WTC11 (cell line): ENCODE results near the gene PPP1R36. TPM values are rescaled to one million over a fixed set of nuclear protein-coding genes. Genes with fewer than 3 reads are reported as not detected.

ENCODE experiments used
- ATAC-seq: fragments of 200-7000 bp; cut with Tn5 transposase; 2 replicates; pipeline ENCODE4 v1.10.0; 2021; ENCODE audit warnings: mild to moderate bottlenecking, moderate library complexity
- CTCF ChIA-PET: fragments of 300-600 bp; sonication (Branson Sonifier 250); formaldehyde crosslinking; loops from one replicate; lab custom pipeline; 2021; ENCODE audit warnings: antibody characterized with exemption; lab: Charles Lee
- POLR2A ChIA-PET: fragments of 350-600 bp; sonication (Branson Sonifier 250); formaldehyde crosslinking; loops from one replicate; lab custom pipeline; 2021; ENCODE audit warnings: antibody characterized with exemption; lab: Charles Lee
- DNase-seq: peaks from one replicate; pipeline ENCODE4 v3.0.0; 2021; ENCODE audit warnings: low spot score
- H3K27ac Mint-ChIP-seq: 2 replicates; pipeline ENCODE4 v1.8.0; 2021; ENCODE audit warnings: mixed read lengths
- H3K27me3 Mint-ChIP-seq: 2 replicates; pipeline ENCODE4 v1.8.0; 2021; ENCODE audit warnings: low read depth, mild to moderate bottlenecking, moderate library complexity, mixed read lengths
- H3K36me3 Mint-ChIP-seq: 2 replicates; pipeline ENCODE4 v1.8.0; 2021; ENCODE audit warnings: mixed read lengths
- H3K4me1 Mint-ChIP-seq: 2 replicates; pipeline ENCODE4 v1.8.0; 2022; ENCODE audit warnings: mixed read lengths
- H3K4me3 Mint-ChIP-seq: 2 replicates; pipeline ENCODE4 v1.8.0; 2021; ENCODE audit warnings: mild to moderate bottlenecking, moderate library complexity, mixed read lengths
- H3K9me3 Mint-ChIP-seq: 2 replicates; pipeline ENCODE4 v1.8.0; 2021; ENCODE audit warnings: mixed read lengths
- AR ChIP-seq: fragments of 250-450 bp; sonication (Bioruptor Pico); IDR thresholded peaks from 2 replicates; pipeline ENCODE4 v1.9.0; 2021; ENCODE audit warnings: mild to moderate bottlenecking
- ATF6 ChIP-seq: sonication (generic); formaldehyde crosslinking; IDR thresholded peaks from 2 replicates; pipeline ENCODE4 v1.8.1; 2023; ENCODE audit warnings: mild to moderate bottlenecking, missing genetic modification reagents
- EMX1 ChIP-seq: fragments of 250-450 bp; sonication (Bioruptor Pico); IDR thresholded peaks from 2 replicates; pipeline ENCODE4 v1.8.0; 2021; ENCODE audit warnings: mild to moderate bottlenecking
- ERG ChIP-seq: fragments of 250-450 bp; sonication (Bioruptor Pico); IDR thresholded peaks from 2 replicates; pipeline ENCODE4 v1.8.0; 2021; ENCODE audit warnings: mild to moderate bottlenecking
- ESRRA ChIP-seq: sonication (generic); formaldehyde crosslinking; IDR thresholded peaks from 2 replicates; pipeline ENCODE4 v1.8.1; 2022; ENCODE audit warnings: mild to moderate bottlenecking, missing genetic modification reagents, borderline replicate concordance
- GABPB1 ChIP-seq: sonication (generic); formaldehyde crosslinking; IDR thresholded peaks from 2 replicates; pipeline ENCODE4 v1.8.1; 2023; ENCODE audit warnings: mild to moderate bottlenecking, missing genetic modification reagents
- HMGA2 ChIP-seq: fragments of 250-450 bp; sonication (Bioruptor Pico); IDR thresholded peaks from 2 replicates; pipeline ENCODE4 v1.4.0; 2021; ENCODE audit warnings: mild to moderate bottlenecking, moderate library complexity
- IRF1 ChIP-seq: sonication (generic); formaldehyde crosslinking; IDR thresholded peaks from 2 replicates; pipeline ENCODE4 v1.8.0; 2023; ENCODE audit warnings: missing genetic modification reagents
- JAZF1 ChIP-seq: fragments of 250-450 bp; sonication (Bioruptor Pico); IDR thresholded peaks from 2 replicates; pipeline ENCODE4 v1.9.0; 2021; ENCODE audit warnings: moderate library complexity, mild to moderate bottlenecking, inconsistent platforms
- MXD4 ChIP-seq: fragments of 250-450 bp; sonication (Bioruptor Pico); IDR thresholded peaks from 2 replicates; pipeline ENCODE4 v1.8.0; 2021; ENCODE audit warnings: mild to moderate bottlenecking, moderate library complexity, borderline replicate concordance
- NFYB ChIP-seq: sonication (generic); formaldehyde crosslinking; conservative IDR thresholded peaks from 2 replicates; pipeline ENCODE4 v1.8.0; 2022; ENCODE audit warnings: low read depth, missing genetic modification reagents
- NR3C1 ChIP-seq: sonication (generic); formaldehyde crosslinking; conservative IDR thresholded peaks from 2 replicates; pipeline ENCODE4 v1.8.1; 2023; ENCODE audit warnings: low read depth, mild to moderate bottlenecking, missing genetic modification reagents
- PRRX2 ChIP-seq: fragments of 250-450 bp; sonication (Bioruptor Pico); IDR thresholded peaks from 2 replicates; pipeline ENCODE4 v1.8.0; 2021; ENCODE audit warnings: mild to moderate bottlenecking
- SMAD4 ChIP-seq: sonication (generic); formaldehyde crosslinking; IDR thresholded peaks from 2 replicates; pipeline ENCODE4 v1.8.0; 2022; ENCODE audit warnings: mild to moderate bottlenecking, missing genetic modification reagents
- TEAD4 ChIP-seq: sonication (generic); formaldehyde crosslinking; IDR thresholded peaks from 2 replicates; pipeline ENCODE4 v1.8.0; 2022; ENCODE audit warnings: mild to moderate bottlenecking, missing genetic modification reagents
- ZNF232 ChIP-seq: sonication (generic); formaldehyde crosslinking; IDR thresholded peaks from 2 replicates; pipeline ENCODE4 v1.8.0; 2022; ENCODE audit warnings: mild to moderate bottlenecking, missing genetic modification reagents
- ZNF671 ChIP-seq: fragments of 250-450 bp; sonication (Bioruptor Pico); IDR thresholded peaks from 2 replicates; pipeline ENCODE4 v1.8.0; 2021; ENCODE audit warnings: mild to moderate bottlenecking
- total RNA-seq: library from RNA; stranded (reverse); gene quantifications from 3 replicates; pipeline ENCODE4 v1.2.3, GENCODE V29; 2021
- TF ChIP-seq, protein P1 (sequence below): sonication (generic); formaldehyde crosslinking; IDR thresholded peaks from 2 replicates; pipeline ENCODE4 v1.8.0; 2023; ENCODE audit warnings: missing genetic modification reagents, mild to moderate bottlenecking, borderline replicate concordance
- TF ChIP-seq, protein P2 (sequence below): sonication (generic); formaldehyde crosslinking; IDR thresholded peaks from 2 replicates; pipeline ENCODE4 v1.8.1; 2022; ENCODE audit warnings: mild to moderate bottlenecking, moderate library complexity, missing genetic modification reagents
- TF ChIP-seq, protein P3 (sequence below): sonication (generic); formaldehyde crosslinking; conservative IDR thresholded peaks from 2 replicates; pipeline ENCODE4 v1.8.1; 2022; ENCODE audit warnings: mild to moderate bottlenecking, missing genetic modification reagents

The PPP1R36 gene
- total RNA-seq, 1 experiment from 2014 or later: 0.70 TPM

DNA sequence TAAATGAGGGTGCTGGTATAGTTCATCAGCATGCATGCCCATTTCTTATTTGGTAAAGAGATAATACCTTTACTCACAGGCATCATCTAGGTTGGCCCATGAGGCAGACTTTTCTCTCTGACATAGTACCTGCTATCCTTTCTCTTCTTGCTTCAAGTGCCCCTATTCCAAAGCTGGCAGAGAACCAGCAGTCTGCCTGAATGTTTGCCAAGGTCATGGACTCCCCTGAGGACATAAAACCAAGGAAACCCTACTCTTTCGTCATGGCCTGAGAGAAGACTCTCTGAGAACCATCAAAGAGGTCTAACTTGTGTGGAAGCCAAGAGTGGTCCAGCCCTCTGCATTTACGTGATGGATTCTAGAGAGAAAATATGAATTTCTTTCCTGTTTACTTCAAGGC is 11.9 kb downstream of the PPP1R36 start (continued):
- TF ChIP-seq NR3C1 (no peak), IRF1 (CRISPR knock-in tag) (no peak)
- TF ChIP-seq, protein P1, sequence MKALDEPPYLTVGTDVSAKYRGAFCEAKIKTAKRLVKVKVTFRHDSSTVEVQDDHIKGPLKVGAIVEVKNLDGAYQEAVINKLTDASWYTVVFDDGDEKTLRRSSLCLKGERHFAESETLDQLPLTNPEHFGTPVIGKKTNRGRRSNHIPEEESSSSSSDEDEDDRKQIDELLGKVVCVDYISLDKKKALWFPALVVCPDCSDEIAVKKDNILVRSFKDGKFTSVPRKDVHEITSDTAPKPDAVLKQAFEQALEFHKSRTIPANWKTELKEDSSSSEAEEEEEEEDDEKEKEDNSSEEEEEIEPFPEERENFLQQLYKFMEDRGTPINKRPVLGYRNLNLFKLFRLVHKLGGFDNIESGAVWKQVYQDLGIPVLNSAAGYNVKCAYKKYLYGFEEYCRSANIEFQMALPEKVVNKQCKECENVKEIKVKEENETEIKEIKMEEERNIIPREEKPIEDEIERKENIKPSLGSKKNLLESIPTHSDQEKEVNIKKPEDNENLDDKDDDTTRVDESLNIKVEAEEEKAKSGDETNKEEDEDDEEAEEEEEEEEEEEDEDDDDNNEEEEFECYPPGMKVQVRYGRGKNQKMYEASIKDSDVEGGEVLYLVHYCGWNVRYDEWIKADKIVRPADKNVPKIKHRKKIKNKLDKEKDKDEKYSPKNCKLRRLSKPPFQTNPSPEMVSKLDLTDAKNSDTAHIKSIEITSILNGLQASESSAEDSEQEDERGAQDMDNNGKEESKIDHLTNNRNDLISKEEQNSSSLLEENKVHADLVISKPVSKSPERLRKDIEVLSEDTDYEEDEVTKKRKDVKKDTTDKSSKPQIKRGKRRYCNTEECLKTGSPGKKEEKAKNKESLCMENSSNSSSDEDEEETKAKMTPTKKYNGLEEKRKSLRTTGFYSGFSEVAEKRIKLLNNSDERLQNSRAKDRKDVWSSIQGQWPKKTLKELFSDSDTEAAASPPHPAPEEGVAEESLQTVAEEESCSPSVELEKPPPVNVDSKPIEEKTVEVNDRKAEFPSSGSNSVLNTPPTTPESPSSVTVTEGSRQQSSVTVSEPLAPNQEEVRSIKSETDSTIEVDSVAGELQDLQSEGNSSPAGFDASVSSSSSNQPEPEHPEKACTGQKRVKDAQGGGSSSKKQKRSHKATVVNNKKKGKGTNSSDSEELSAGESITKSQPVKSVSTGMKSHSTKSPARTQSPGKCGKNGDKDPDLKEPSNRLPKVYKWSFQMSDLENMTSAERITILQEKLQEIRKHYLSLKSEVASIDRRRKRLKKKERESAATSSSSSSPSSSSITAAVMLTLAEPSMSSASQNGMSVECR (CRISPR knock-in tag): no peak

- Mint-ChIP-seq H3K27ac (no peak overlapping the region), H3K36me3 (no peaks in the 10 kb centered on the region), H3K9me3 (no peaks in the 10 kb centered on the region), H3K4me3 (no peak overlapping the region), H3K4me1 (peaks cover 17% of the 10 kb centered on the region), H3K27me3 (no peaks in the 10 kb centered on the region; the same call in 1 of the 2 replicates)
- DNase-seq (no peak), ATAC-seq (no peak)
- POLR2A ChIA-PET: no interaction called here
- CTCF ChIA-PET: no interaction called here
- TF ChIP-seq, protein P1 (CRISPR knock-in tag): no peak
- TF ChIP-seq AR (CRISPR knock-in tag) (no peak), GABPB1 (CRISPR knock-in tag) (no peak), JAZF1 (CRISPR knock-in tag) (no peak), ESRRA (CRISPR knock-in tag) (no peak), ATF6 (CRISPR knock-in tag) (no peak), TEAD4 (no peak), SMAD4 (CRISPR knock-in tag) (no peak), ERG (CRISPR knock-in tag) (no peak), HMGA2 (CRISPR knock-in tag) (no peak), ZNF232 (CRISPR knock-in tag) (no peak), NFYB (CRISPR knock-in tag) (no peak), EMX1 (CRISPR knock-in tag) (no peak), MXD4 (CRISPR knock-in tag) (no peak), PRRX2 (CRISPR knock-in tag) (no peak), ZNF671 (CRISPR knock-in tag) (no peak)
- TF ChIP-seq, protein P2, sequence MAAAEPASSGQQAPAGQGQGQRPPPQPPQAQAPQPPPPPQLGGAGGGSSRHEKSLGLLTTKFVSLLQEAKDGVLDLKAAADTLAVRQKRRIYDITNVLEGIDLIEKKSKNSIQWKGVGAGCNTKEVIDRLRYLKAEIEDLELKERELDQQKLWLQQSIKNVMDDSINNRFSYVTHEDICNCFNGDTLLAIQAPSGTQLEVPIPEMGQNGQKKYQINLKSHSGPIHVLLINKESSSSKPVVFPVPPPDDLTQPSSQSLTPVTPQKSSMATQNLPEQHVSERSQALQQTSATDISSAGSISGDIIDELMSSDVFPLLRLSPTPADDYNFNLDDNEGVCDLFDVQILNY: no peak
- TF ChIP-seq, protein P3, sequence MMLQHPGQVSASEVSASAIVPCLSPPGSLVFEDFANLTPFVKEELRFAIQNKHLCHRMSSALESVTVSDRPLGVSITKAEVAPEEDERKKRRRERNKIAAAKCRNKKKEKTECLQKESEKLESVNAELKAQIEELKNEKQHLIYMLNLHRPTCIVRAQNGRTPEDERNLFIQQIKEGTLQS: no peak
Measured at GRCh38 chr14:64562436-64562835, 12.7 kb downstream of the PPP1R36 start.
